ENCODE results near the gene NFYC. TPM values are rescaled to one million over a fixed set of nuclear protein-coding genes. Genes with fewer than 3 reads are reported as not detected.

The NFYC gene
- 35.7 TPM for total RNA-seq
- polyA plus RNA-seq (ENCODE audit: insufficient read depth in 1 of 8, insufficient read length in 8 of 8, low replicate concordance in 1 of 8), result 10 to 100 TPM; 52.6 to 66.4 (median 60.4) TPM
- long read RNA-seq, donor 1, transcript NFYC-213 (10 exons, 1,950 nt), result major isoform, 10 of 11 reads
- long read RNA-seq, donor 1, partial matches to known transcripts, result 0 of 11 reads
- long read RNA-seq, donor 1, other reads (novel, unspliced or antisense), result 0 of 11 reads
- long read RNA-seq, donor 2, partial matches to known transcripts, result 0 of 1 reads
- long read RNA-seq, donor 2, other reads (novel, unspliced or antisense), result 0 of 1 reads
- long read RNA-seq, donor 3, transcript NFYC-213 (10 exons, 1,950 nt), result major isoform, 9 of 14 reads
- long read RNA-seq, donor 3, partial matches to known transcripts, result 0 of 14 reads
- long read RNA-seq, donor 3, other reads (novel, unspliced or antisense), result 0 of 14 reads
- long read RNA-seq, donor 4, transcript NFYC-213 (10 exons, 1,950 nt), result major isoform, 5 of 11 reads
- long read RNA-seq, donor 4, transcript NFYC-216 (6 exons, 943 nt), result major isoform, 5 of 11 reads
- long read RNA-seq, donor 4, partial matches to known transcripts, result 0 of 11 reads
- long read RNA-seq, donor 4, other reads (novel, unspliced or antisense), result 0 of 11 reads
- long read RNA-seq, donor 5, transcript NFYC-213 (10 exons, 1,950 nt), result major isoform, 22 of 69 reads
- long read RNA-seq, donor 5, partial matches to known transcripts, result 41 of 69 reads
- long read RNA-seq, donor 5, other reads (novel, unspliced or antisense), result 0 of 69 reads
- long read RNA-seq, donor 6, transcript NFYC-213 (10 exons, 1,950 nt), result major isoform, 13 of 18 reads
- long read RNA-seq, donor 6, partial matches to known transcripts, result 0 of 18 reads
- long read RNA-seq, donor 6, other reads (novel, unspliced or antisense), result 0 of 18 reads
- long read RNA-seq, donor 7, transcript NFYC-213 (10 exons, 1,950 nt), result major isoform, 12 of 16 reads
- long read RNA-seq, donor 7, partial matches to known transcripts, result 0 of 16 reads
- long read RNA-seq, donor 7, other reads (novel, unspliced or antisense), result 0 of 16 reads
- long read RNA-seq, donor 8, transcript NFYC-213 (10 exons, 1,950 nt), result major isoform, 5 of 6 reads
- long read RNA-seq, donor 8, partial matches to known transcripts, result 0 of 6 reads
- long read RNA-seq, donor 8, other reads (novel, unspliced or antisense), result 0 of 6 reads
- long read RNA-seq, donor 9, partial matches to known transcripts, result 5 of 12 reads
- long read RNA-seq, donor 9, other reads (novel, unspliced or antisense), result 0 of 12 reads
- long read RNA-seq, donor 10, transcript NFYC-213 (10 exons, 1,950 nt), result major isoform, 11 of 20 reads
- long read RNA-seq, donor 10, partial matches to known transcripts, result 5 of 20 reads
- long read RNA-seq, donor 10, other reads (novel, unspliced or antisense), result 0 of 20 reads
- long read RNA-seq, donor 11, transcript NFYC-213 (10 exons, 1,950 nt), result major isoform, 7 of 12 reads
- long read RNA-seq, donor 11, partial matches to known transcripts, result 0 of 12 reads
- long read RNA-seq, donor 11, other reads (novel, unspliced or antisense), result 0 of 12 reads

GRCh38 chr1:40691538-40692428 is at the start of gene NFYC:
NFYC (plus strand) TSS chr1:40691704; CDS start chr1:40738844, 47,140 bp downstream.
- Histone ChIP-seq H3K27ac (ENCODE audit: low read length) (peak within 1 kb of the TSS; percentile 100), H3K4me1 (ENCODE audit: control insufficient read depth, insufficient read depth, low read length) (peaks cover 3% of the 10 kb centered on the region), H3K4me3 (ENCODE audit: low read length) (peak within 1 kb of the TSS; percentile 96), H3K9me3 (replicated peaks; ENCODE audit: control insufficient read depth, low read depth, low read length) (no peaks in the 10 kb centered on the region), H3K36me3 (ENCODE audit: control insufficient read depth, insufficient read depth, low read length) (peaks cover 2% of the 10 kb centered on the region), H3K27me3 (ENCODE audit: control insufficient read depth, insufficient read depth, low read length) (no peaks in the 10 kb centered on the region)
- DNase-seq, result peak; percentile 100
- WGBS (ENCODE audit: insufficient coverage), result under 1% methylated on average over 49 of the region's 84 CpGs

- Histone ChIP-seq H3K9me3 (replicated peaks; ENCODE audit: control insufficient read depth, low read depth, low read length) (no peaks in the 10 kb centered on the region), H3K27ac (ENCODE audit: low read length) (no peak overlapping the region), H3K27me3 (ENCODE audit: control insufficient read depth, insufficient read depth, low read length) (no peaks in the 10 kb centered on the region), H3K4me1 (ENCODE audit: control insufficient read depth, insufficient read depth, low read length) (no peaks in the 10 kb centered on the region), H3K4me3 (ENCODE audit: low read length) (no peak overlapping the region), H3K36me3 (ENCODE audit: control insufficient read depth, insufficient read depth, low read length) (no peaks in the 10 kb centered on the region)
- DNase-seq, result no peak
- WGBS (ENCODE audit: insufficient coverage), result 91% methylated on average over 2 of the region's 5 CpGs
Observed at GRCh38 chr1:40645118-40645680, 46.3 kb upstream of the NFYC start.

GRCh38 chr1:40646315-40646714 is 45.2 kb upstream of the NFYC start:
- H3K4me1 ChIP-seq (ENCODE audit: control insufficient read depth, insufficient read depth, low read length), result no peaks in the 10 kb centered on the region
- peaks cover 4% of the 10 kb centered on the region for H3K27me3 ChIP-seq (ENCODE audit: control insufficient read depth, insufficient read depth, low read length)
- H3K4me3 ChIP-seq (ENCODE audit: low read length), result no peak overlapping the region
- no peak overlapping the region for H3K27ac ChIP-seq (ENCODE audit: low read length)
- no peaks in the 10 kb centered on the region for H3K36me3 ChIP-seq (ENCODE audit: control insufficient read depth, insufficient read depth, low read length)
- DNase-seq, result no peak
- H3K9me3 ChIP-seq (replicated peaks; ENCODE audit: control insufficient read depth, low read depth, low read length), result no peaks in the 10 kb centered on the region
- 76% methylated on average over 3 of the region's 5 CpGs for WGBS (ENCODE audit: insufficient coverage)

GRCh38 chr1:40648200-40648599 is 43.3 kb upstream of the NFYC start:
- H3K9me3 ChIP-seq (replicated peaks; ENCODE audit: control insufficient read depth, low read depth, low read length), result no peaks in the 10 kb centered on the region
- H3K4me3 ChIP-seq (ENCODE audit: low read length), result no peak overlapping the region
- no peaks in the 10 kb centered on the region for H3K36me3 ChIP-seq (ENCODE audit: control insufficient read depth, insufficient read depth, low read length)
- H3K27me3 ChIP-seq (ENCODE audit: control insufficient read depth, insufficient read depth, low read length), result peaks cover 9% of the 10 kb centered on the region
- DNase-seq, result no peak
- no peak overlapping the region for H3K27ac ChIP-seq (ENCODE audit: low read length)
- WGBS (ENCODE audit: insufficient coverage), result no CpG with 5 or more reads among the region's 3 CpGs
- H3K4me1 ChIP-seq (ENCODE audit: control insufficient read depth, insufficient read depth, low read length), result no peaks in the 10 kb centered on the region

- no peak for DNase-seq
- Histone ChIP-seq H3K27ac (ENCODE audit: low read length) (no peak overlapping the region), H3K27me3 (ENCODE audit: control insufficient read depth, insufficient read depth, low read length) (peaks cover 15% of the 10 kb centered on the region), H3K36me3 (ENCODE audit: control insufficient read depth, insufficient read depth, low read length) (no peaks in the 10 kb centered on the region), H3K4me3 (ENCODE audit: low read length) (no peak overlapping the region), H3K9me3 (replicated peaks; ENCODE audit: control insufficient read depth, low read depth, low read length) (no peaks in the 10 kb centered on the region), H3K4me1 (ENCODE audit: control insufficient read depth, insufficient read depth, low read length) (no peaks in the 10 kb centered on the region)
- 62% methylated on average over 7 of the region's 15 CpGs for WGBS (ENCODE audit: insufficient coverage)
Observed at GRCh38 chr1:40648928-40649591, 42.4 kb upstream of the NFYC start.

- no peak overlapping the region for H3K27ac ChIP-seq (ENCODE audit: low read length)
- no peaks in the 10 kb centered on the region for H3K9me3 ChIP-seq (replicated peaks; ENCODE audit: control insufficient read depth, low read depth, low read length)
- H3K27me3 ChIP-seq (ENCODE audit: control insufficient read depth, insufficient read depth, low read length), result peaks cover 15% of the 10 kb centered on the region
- DNase-seq, result no peak
- no CpG with 5 or more reads among the region's 5 CpGs for WGBS (ENCODE audit: insufficient coverage)
- H3K36me3 ChIP-seq (ENCODE audit: control insufficient read depth, insufficient read depth, low read length), result no peaks in the 10 kb centered on the region
- H3K4me1 ChIP-seq (ENCODE audit: control insufficient read depth, insufficient read depth, low read length), result no peaks in the 10 kb centered on the region
- H3K4me3 ChIP-seq (ENCODE audit: low read length), result no peak overlapping the region
Observed at GRCh38 chr1:40649592-40649930, 41.9 kb upstream of the NFYC start.

GRCh38 chr1:40650075-40650474 is 41.4 kb upstream of the NFYC start:
- no peak overlapping the region for H3K27ac ChIP-seq (ENCODE audit: low read length)
- no peak overlapping the region for H3K4me3 ChIP-seq (ENCODE audit: low read length)
- peaks cover 18% of the 10 kb centered on the region for H3K27me3 ChIP-seq (ENCODE audit: control insufficient read depth, insufficient read depth, low read length)
- no peaks in the 10 kb centered on the region for H3K4me1 ChIP-seq (ENCODE audit: control insufficient read depth, insufficient read depth, low read length)
- WGBS (ENCODE audit: insufficient coverage), result 20% methylated on average over 3 of the region's 4 CpGs
- no peak for DNase-seq
- no peaks in the 10 kb centered on the region for H3K36me3 ChIP-seq (ENCODE audit: control insufficient read depth, insufficient read depth, low read length)
- H3K9me3 ChIP-seq (replicated peaks; ENCODE audit: control insufficient read depth, low read depth, low read length), result no peaks in the 10 kb centered on the region

- 85% methylated on average over 10 of the region's 17 CpGs for WGBS (ENCODE audit: insufficient coverage)
- no peak for DNase-seq
- Histone ChIP-seq H3K27me3 (ENCODE audit: control insufficient read depth, insufficient read depth, low read length) (peaks cover 21% of the 10 kb centered on the region), H3K9me3 (replicated peaks; ENCODE audit: control insufficient read depth, low read depth, low read length) (no peaks in the 10 kb centered on the region), H3K4me1 (ENCODE audit: control insufficient read depth, insufficient read depth, low read length) (no peaks in the 10 kb centered on the region), H3K36me3 (ENCODE audit: control insufficient read depth, insufficient read depth, low read length) (no peaks in the 10 kb centered on the region), H3K4me3 (ENCODE audit: low read length) (no peak overlapping the region), H3K27ac (ENCODE audit: low read length) (no peak overlapping the region)
Observed at GRCh38 chr1:40651138-40651857, 40.2 kb upstream of the NFYC start.
